SK-N-SH (cell line): ENCODE data around the gene COL28A1. TPM values are rescaled to one million over a fixed set of nuclear protein-coding genes. Genes with fewer than 3 reads are reported as not detected.

Experiments used
- CTCF ChIA-PET: fragments of 300-600, 350-600 bp; formaldehyde crosslinking; extraction: SDS; loops from one replicate; lab custom pipeline; 2021; lab: Yijun Ruan, JAX
- POLR2A ChIA-PET: fragments of 350-600 bp; sonication (Branson Sonifier 250); formaldehyde crosslinking; extraction: SDS; loops from one replicate; lab custom pipeline; 2020; ENCODE audit warnings: antibody characterized with exemption, inconsistent platforms; lab: Yijun Ruan, JAX
- DNase-seq: peaks from one replicate; pipeline ENCODE4 v3.0.0; 2012
- H2AFZ ChIP-seq: fragments of 200-600 bp; sonication (generic); 2 replicates; pipeline ENCODE4 v1.8.1; 2016; ENCODE audit warnings: antibody characterized with exemption, mild to moderate bottlenecking, low read depth
- H3F3A ChIP-seq: fragments of 200-600 bp; sonication (generic); replicated peaks from 2 replicates; pipeline ENCODE3; 2016; ENCODE audit warnings: antibody characterized with exemption, mild to moderate bottlenecking; ENCODE audit not compliant: insufficient read depth
- H3K27ac ChIP-seq, 2 experiments: fragments of 200-500 bp in 1 of 2; fragments of 200-600 bp in 1 of 2; sonication (Bioruptor generic) in 1 of 2; sonication (generic), shearing (Covaris generic) in 1 of 2; 2 replicates each; pipeline versions ENCODE4 v1.5.1 to v1.6.1; 2014 to 2016; ENCODE audit warnings: low read depth in 2 of 2, inconsistent platforms in 1 of 2, low read length in 1 of 2, mild to moderate bottlenecking in 1 of 2, mixed read lengths in 1 of 2
- H3K27me3 ChIP-seq: fragments of 200-600 bp; sonication (generic), shearing (Covaris generic); 2 replicates; pipeline ENCODE4 v1.6.1; 2016; ENCODE audit warnings: mixed run types; ENCODE audit not compliant: insufficient read depth
- H3K36me3 ChIP-seq, 2 experiments: fragments of 200-500 bp in 1 of 2; fragments of 200-600 bp in 1 of 2; sonication (Bioruptor generic) in 1 of 2; sonication (generic) in 1 of 2; replicated peaks in 1 of 2; 2 replicates each; pipeline versions ENCODE3 to v1.5.1; 2014 to 2016; ENCODE audit warnings: low read length in 1 of 2, mild to moderate bottlenecking in 1 of 2; ENCODE audit not compliant: insufficient read depth in 2 of 2, control insufficient read depth in 1 of 2
- H3K4me1 ChIP-seq, 2 experiments: fragments of 200-500 bp in 1 of 2; fragments of 200-600 bp in 1 of 2; sonication (Bioruptor generic) in 1 of 2; sonication (generic), shearing (Covaris generic) in 1 of 2; 2 replicates each; pipeline versions ENCODE4 v1.5.1 to v1.6.1; 2014 to 2016; ENCODE audit warnings: low read depth in 1 of 2, low read length in 1 of 2, mixed run types in 1 of 2; ENCODE audit not compliant: insufficient read depth in 2 of 2, control insufficient read depth in 1 of 2
- H3K4me2 ChIP-seq: fragments of 200-600 bp; sonication (generic), shearing (Covaris generic); 2 replicates; pipeline ENCODE4 v1.6.1; 2017; ENCODE audit warnings: mixed run types
- H3K4me3 ChIP-seq, 2 experiments: fragments of 200-500 bp in 1 of 2; fragments of 200-600 bp in 1 of 2; sonication (Bioruptor generic) in 1 of 2; sonication (generic), shearing (Covaris generic) in 1 of 2; 2 replicates each; pipeline versions ENCODE4 v1.5.1 to v1.8.1; 2014 to 2016; ENCODE audit warnings: low read depth in 2 of 2, inconsistent platforms in 1 of 2, low read length in 1 of 2, mild to moderate bottlenecking in 1 of 2, mixed read lengths in 1 of 2, moderate library complexity in 1 of 2
- H3K79me2 ChIP-seq: fragments of 200-600 bp; sonication (generic); 2 replicates; pipeline ENCODE4 v1.8.1; 2017; ENCODE audit warnings: mild to moderate bottlenecking; ENCODE audit not compliant: insufficient read depth
- H3K9ac ChIP-seq: fragments of 200-600 bp; sonication (generic); 2 replicates; pipeline ENCODE4 v1.6.1; 2017; ENCODE audit warnings: mixed run types
- H3K9me2 ChIP-seq: fragments of 200-600 bp; sonication (generic); 2 replicates; pipeline ENCODE4 v1.6.1; 2017; ENCODE audit warnings: mixed run types
- H3K9me3 ChIP-seq: fragments of 200-600 bp; sonication (generic); 2 replicates; pipeline ENCODE4 v1.6.1; 2017; ENCODE audit warnings: mixed run types, mild to moderate bottlenecking, moderate library complexity
- H4K20me1 ChIP-seq: fragments of 200-600 bp; sonication (generic); 2 replicates; pipeline ENCODE4 v1.6.1; 2017; ENCODE audit warnings: mild to moderate bottlenecking, mixed run types; ENCODE audit not compliant: insufficient read depth
- CHD2 ChIP-seq: fragments of 150-350 bp; IDR thresholded peaks from 2 replicates; pipeline ENCODE4 v1.6.1; 2018; ENCODE audit warnings: low read length; ENCODE audit not compliant: partially characterized antibody
- CTCF ChIP-seq: fragments of 200-600 bp; sonication (generic); IDR thresholded peaks from 2 replicates; pipeline ENCODE4 v1.6.1; 2017; ENCODE audit warnings: antibody characterized with exemption, mild to moderate bottlenecking, moderate library complexity
- EZH2phosphoT487 ChIP-seq: fragments of 200-600 bp; sonication (generic); IDR thresholded peaks from 2 replicates; pipeline ENCODE4 v1.6.1; 2017; ENCODE audit warnings: low read depth, mixed run types, mild to moderate bottlenecking, antibody characterized with exemption, moderate library complexity, borderline replicate concordance
- FOXJ3 ChIP-seq: sonication (generic); formaldehyde crosslinking; IDR thresholded peaks from 2 replicates; pipeline ENCODE4 v1.5.1; 2020; ENCODE audit warnings: mild to moderate bottlenecking, missing genetic modification reagents
- GATA2 ChIP-seq: sonication (generic); formaldehyde crosslinking; IDR thresholded peaks from 2 replicates; pipeline ENCODE4 v1.5.0; 2020; ENCODE audit warnings: mild to moderate bottlenecking, missing genetic modification reagents
- IRF3 ChIP-seq: fragments of 150-350 bp; IDR thresholded peaks from 2 replicates; pipeline ENCODE4 v1.6.1; 2016; ENCODE audit warnings: mild to moderate bottlenecking, low read depth, low read length
- MXI1 ChIP-seq: IDR thresholded peaks from 2 replicates; pipeline ENCODE4 v1.6.1; 2012; ENCODE audit warnings: mild to moderate bottlenecking, low read depth, low read length, improper control_type of control experiment
- POLR2AphosphoS5 ChIP-seq: IDR thresholded peaks from 2 replicates; pipeline ENCODE4 v1.6.1; 2012; ENCODE audit warnings: low read depth, low read length
- RAD21 ChIP-seq: IDR thresholded peaks from 2 replicates; pipeline ENCODE4 v1.6.1; 2012; ENCODE audit warnings: mild to moderate bottlenecking, low read length
- RCOR1 ChIP-seq: fragments of 150-350 bp; IDR thresholded peaks from 2 replicates; pipeline ENCODE4 v1.6.1; 2017; ENCODE audit warnings: antibody characterized with exemption, low read length
- RFX5 ChIP-seq: IDR thresholded peaks from 2 replicates; pipeline ENCODE4 v1.6.1; 2012; ENCODE audit warnings: mild to moderate bottlenecking, improper control_type of control experiment, low read length
- SIN3A ChIP-seq: IDR thresholded peaks from 2 replicates; pipeline ENCODE4 v1.6.1; 2012; ENCODE audit warnings: low read depth, mild to moderate bottlenecking, low read length, moderate library complexity, borderline replicate concordance
- TAF1 ChIP-seq: IDR thresholded peaks from 2 replicates; pipeline ENCODE4 v1.6.1; 2012; ENCODE audit warnings: low read depth, mild to moderate bottlenecking, low read length, moderate library complexity, borderline replicate concordance
- TCF12 ChIP-seq: IDR thresholded peaks from 2 replicates; pipeline ENCODE4 v1.4.0; 2012
- TEAD4 ChIP-seq: IDR thresholded peaks from 2 replicates; pipeline ENCODE4 v1.4.0; 2012; ENCODE audit warnings: mild to moderate bottlenecking, borderline replicate concordance; ENCODE audit not compliant: insufficient read depth
- USF2 ChIP-seq: fragments of 150-350 bp; IDR thresholded peaks from 2 replicates; pipeline ENCODE4 v1.6.1; 2017; ENCODE audit warnings: antibody characterized with exemption, low read length, low read depth, borderline replicate concordance
- YY1 ChIP-seq: IDR thresholded peaks from 2 replicates; pipeline ENCODE4 v1.4.0; 2012; ENCODE audit warnings: low read depth, mild to moderate bottlenecking
- WGBS: methylation state at CpG from one replicate; pipeline ENCODE4 v1.1.6; 2017; ENCODE audit warnings: low lambda C conversion rate; 5-methylcytosine and 5-hydroxymethylcytosine counted together
- polyA plus RNA-seq, 3 experiments: library from polyadenylated mRNA; depleted of rRNA; stranded (reverse); fragments of >200 nt; gene quantifications; 2 replicates each; pipeline ENCODE4 v1.2.3, GENCODE V29; 2012

Gene COL28A1
- polyA plus RNA-seq, 1 of the 3 experiments (the other 2 are of a cell fraction): not detected

GRCh38 chr7:7317850-7318249 lies 217.8 kb downstream of the COL28A1 start:
- Histone ChIP-seq H3K9me3 (no peaks in the 10 kb centered on the region), H4K20me1 (no peaks in the 10 kb centered on the region), H3K4me2 (no peak overlapping the region), H3K9ac (no peak overlapping the region), H2AFZ (no peak overlapping the region), H3K4me3 (no peak overlapping the region), H3K27ac (no peak overlapping the region), H3K36me3 (no peaks in the 10 kb centered on the region), H3K79me2 (no peaks in the 10 kb centered on the region), H3K4me1 (no peaks in the 10 kb centered on the region; a peak in 1 of 4 replicates), H3F3A (no peaks in the 10 kb centered on the region), H3K27me3 (no peaks in the 10 kb centered on the region), H3K9me2 (no peaks in the 10 kb centered on the region)
- ChIA-PET CTCF (no interaction called here), POLR2A (no interaction called here)
- TF ChIP-seq FOXJ3 (CRISPR knock-in tag): no peak
- no peak for TF ChIP-seq IRF3
- no peak for TF ChIP-seq TAF1
- no peak for TF ChIP-seq RFX5
- no peak for TF ChIP-seq TEAD4
- no peak for TF ChIP-seq CHD2
- TF ChIP-seq SIN3A: no peak
- TF ChIP-seq RCOR1: no peak
- no peak for TF ChIP-seq YY1
- TF ChIP-seq GATA2: no peak
- no peak for TF ChIP-seq TCF12
- no peak for TF ChIP-seq CTCF
- TF ChIP-seq MXI1: no peak
- TF ChIP-seq RAD21: no peak
- TF ChIP-seq EZH2phosphoT487: no peak
- no peak for TF ChIP-seq POLR2AphosphoS5
- no peak for TF ChIP-seq USF2
- 44% methylated on average over 4 of the region's 4 CpGs for WGBS
- DNase-seq: no peak
